GM12878 (cell line): Measurements from ENCODE around the gene SLCO6A1. TPM values are rescaled to one million over a fixed set of nuclear protein-coding genes. Genes with fewer than 3 reads are reported as not detected.

Source experiments
- ATAC-seq: fragments of 200-7000 bp; cut with Tn5 transposase; 3 replicates; pipeline ENCODE4 v1.9.1; 2020; ENCODE audit warnings: mild to moderate bottlenecking, moderate library complexity
- BruUV-seq: library from RNA; stranded (reverse); fragments of 400-500 nt; replicated peaks from 2 replicates; lab custom pipeline; 2021; lab: Mats Ljungman, UMichigan
- CTCF ChIA-PET: fragments of 300-600 bp; sonication (Branson Sonifier 250); formaldehyde crosslinking; extraction: SDS; loops from one replicate; lab custom pipeline; 2021; ENCODE audit warnings: inconsistent platforms; lab: Yijun Ruan, JAX
- POLR2A ChIA-PET: fragments of 350-600 bp; formaldehyde crosslinking; extraction: SDS; loops from one replicate; lab custom pipeline; 2021; ENCODE audit warnings: inconsistent platforms; lab: Charles Lee
- RAD21 ChIA-PET: fragments of 300-600 bp; sonication (Branson Sonifier 250); formaldehyde crosslinking; loops from one replicate; lab custom pipeline; 2023; ENCODE audit warnings: antibody characterized with exemption; ENCODE audit not compliant: unreplicated experiment; lab: Charles Lee
- SMC1A ChIA-PET: fragments of 300-600 bp; sonication (Branson Sonifier 250); formaldehyde crosslinking; loops from one replicate; lab custom pipeline; 2023; ENCODE audit not compliant: unreplicated experiment, uncharacterized antibody; lab: Charles Lee
- DNase-seq: peaks from one replicate; pipeline ENCODE4 v3.0.0-alpha.2; 2011; ENCODE audit warnings: low read depth, low spot score
- FAIRE-seq: peaks from 3 replicates; lab custom pipeline; 2011; peaks lifted over from hg19 to GRCh38; lab: Jason Lieb, UNC
- H2AFZ ChIP-seq: 2 replicates; pipeline ENCODE4 v1.6.0; 2011; ENCODE audit warnings: low read depth, low read length, control low read depth; ENCODE audit not compliant: control insufficient read depth
- H3K27ac ChIP-seq: 2 replicates; pipeline ENCODE4 v1.5.1; 2011; ENCODE audit warnings: control low read depth; ENCODE audit not compliant: control insufficient read depth, insufficient read depth
- H3K27me3 ChIP-seq, 2 experiments: replicated peaks in 1 of 2; 2 replicates each; pipeline versions ENCODE4 v1.6.0 to v1.6.1; 2011; ENCODE audit warnings: low read length in 1 of 2; ENCODE audit not compliant: control insufficient read depth in 2 of 2, insufficient read depth in 2 of 2
- H3K36me3 ChIP-seq, 2 experiments: 2 replicates each; pipeline ENCODE4 v1.5.1; 2011; ENCODE audit warnings: low read length in 1 of 2; ENCODE audit not compliant: control insufficient read depth in 2 of 2, insufficient read depth in 2 of 2
- H3K4me1 ChIP-seq: 2 replicates; pipeline ENCODE4 v1.6.1; 2011; ENCODE audit warnings: mild to moderate bottlenecking, low read length, moderate library complexity, mixed read lengths; ENCODE audit not compliant: control insufficient read depth, insufficient read depth
- H3K4me2 ChIP-seq: 2 replicates; pipeline ENCODE4 v1.6.0; 2011; ENCODE audit warnings: control low read depth; ENCODE audit not compliant: control insufficient read depth, insufficient read depth
- H3K4me3 ChIP-seq: fragments of 200-600 bp; sonication (generic); 2 replicates; pipeline ENCODE4 v1.5.1; 2016
- H3K79me2 ChIP-seq: 2 replicates; pipeline ENCODE4 v1.6.0; 2011; ENCODE audit warnings: low read length; ENCODE audit not compliant: control insufficient read depth, insufficient read depth
- H3K9ac ChIP-seq: 2 replicates; pipeline ENCODE4 v1.8.0; 2011; ENCODE audit warnings: low read length, control low read depth, mixed read lengths; ENCODE audit not compliant: control insufficient read depth, insufficient read depth
- H3K9me3 ChIP-seq: replicated peaks from 3 replicates; pipeline ENCODE4 v1.5.1; 2011; ENCODE audit warnings: mild to moderate bottlenecking, low read length; ENCODE audit not compliant: control insufficient read depth, insufficient read depth
- H4K20me1 ChIP-seq: 2 replicates; pipeline ENCODE4 v1.6.0; 2011; ENCODE audit not compliant: control insufficient read depth, insufficient read depth
- BHLHE40 ChIP-seq, 2 experiments: fragments of 450-650 bp in 1 of 2; IDR thresholded peaks; 2 replicates each; pipeline ENCODE4 v1.6.1; 2011 to 2017; ENCODE audit warnings: low read depth in 2 of 2, borderline replicate concordance in 1 of 2, improper control_type of control experiment in 1 of 2, low read length in 1 of 2, mild to moderate bottlenecking in 1 of 2
- CBX5 ChIP-seq: sonication (generic); IDR thresholded peaks from 2 replicates; pipeline ENCODE4 v1.6.1; 2016; ENCODE audit warnings: low read depth, moderate library complexity, mild to moderate bottlenecking, inconsistent platforms
- CHD1 ChIP-seq: IDR thresholded peaks from 2 replicates; pipeline ENCODE4 v1.6.1; 2012; ENCODE audit warnings: low read depth, low read length, improper control_type of control experiment
- CREB1 ChIP-seq: IDR thresholded peaks from 2 replicates; pipeline ENCODE4 v1.6.1; 2012; ENCODE audit warnings: low read depth, mild to moderate bottlenecking, inconsistent platforms
- HCFC1 ChIP-seq: fragments of 150-350 bp; IDR thresholded peaks from 2 replicates; pipeline ENCODE4 v1.6.1; 2014; ENCODE audit warnings: low read length
- IRF4 ChIP-seq: IDR thresholded peaks from 2 replicates; pipeline ENCODE4 v1.6.1; 2011; ENCODE audit warnings: low read depth, low read length
- KLF5 ChIP-seq: fragments of 450-650 bp; IDR thresholded peaks from 2 replicates; pipeline ENCODE4 v1.6.1; 2014; ENCODE audit warnings: mild to moderate bottlenecking; ENCODE audit not compliant: partially characterized antibody
- MYB ChIP-seq: fragments of 150-350 bp; IDR thresholded peaks from 2 replicates; pipeline ENCODE4 v1.6.1; 2014; ENCODE audit warnings: mild to moderate bottlenecking, low read depth, low read length, borderline replicate concordance
- MYC ChIP-seq: IDR thresholded peaks from 2 replicates; pipeline ENCODE4 v1.6.1; 2011; ENCODE audit warnings: mild to moderate bottlenecking, low read length, moderate library complexity, inconsistent platforms; ENCODE audit not compliant: insufficient read depth, insufficient replicate concordance, insufficient read length, severe bottlenecking
- NBN ChIP-seq: fragments of 450-650 bp; IDR thresholded peaks from 2 replicates; pipeline ENCODE4 v1.6.1; 2016
- NR2F1 ChIP-seq: fragments of 450-650 bp; conservative IDR thresholded peaks from 2 replicates; pipeline ENCODE4 v1.6.1; 2017; ENCODE audit warnings: mild to moderate bottlenecking
- RB1 ChIP-seq: fragments of 450-650 bp; formaldehyde crosslinking; IDR thresholded peaks from 2 replicates; pipeline ENCODE4 v1.6.1; 2017; ENCODE audit warnings: mild to moderate bottlenecking, borderline replicate concordance
- RFX5 ChIP-seq: IDR thresholded peaks from 2 replicates; pipeline ENCODE4 v1.6.1; 2011; ENCODE audit warnings: low read depth, low read length, improper control_type of control experiment
- SIN3A ChIP-seq: IDR thresholded peaks from 2 replicates; pipeline ENCODE4 v1.6.1; 2012; ENCODE audit warnings: low read depth, low read length, improper control_type of control experiment
- SMAD1 ChIP-seq: fragments of 450-650 bp; IDR thresholded peaks from 2 replicates; pipeline ENCODE4 v1.6.1; 2018; ENCODE audit warnings: mild to moderate bottlenecking, low read depth; ENCODE audit not compliant: partially characterized antibody
- WGBS: methylation state at CpG from one replicate; pipeline ENCODE4 v1.1.6; 2016; ENCODE audit warnings: low lambda C conversion rate; ENCODE audit not compliant: insufficient replicate concordance, insufficient coverage; ENCODE audit errors: missing lambda C conversion rate; 5-methylcytosine and 5-hydroxymethylcytosine counted together
- in situ Hi-C: fragments of 300-500 bp; cut with MboI; formaldehyde crosslinking; loops from 9 replicates; pipeline ENCODE4 v1.14.3; 2018; ENCODE audit warnings: mixed read lengths
- intact Hi-C: fragments of 100-400 bp; cut with micrococcal nuclease; formaldehyde crosslinking; loops from one replicate; pipeline ENCODE4 v1.14.2; 2022; ENCODE audit not compliant: unreplicated experiment
- polyA plus RNA-seq, 11 experiments: library from polyadenylated mRNA; depleted of rRNA in 4 of 11; unstranded in 6 of 11; stranded (reverse) in 5 of 11; fragments of >200 nt; fragmentation: Nextera tagmentation in 4 of 11; fragmentation: Illumina TruSeq in 1 of 11; extraction: Ambion mirVana in 4 of 11; extraction: Trizol in 1 of 11; gene quantifications; 1 replicate in 1 of 11; 2 replicates in 10 of 11; pipeline versions ENCODE4 v1.2.1 to v1.2.3, GENCODE V29; 2011 to 2016; ENCODE audit warnings: inconsistent platforms in 2 of 11, missing spikeins in 2 of 11, low read depth in 1 of 11
- total RNA-seq, 4 experiments: library from RNA; depleted of rRNA in 3 of 4; stranded (reverse); fragments of >200 nt in 3 of 4; fragmentation: Illumina TruSeq in 1 of 4; extraction: Trizol in 1 of 4; gene quantifications; 2 replicates each; pipeline versions ENCODE4 v1.2.1 to v1.2.3, GENCODE V29; 2013 to 2021
- TF ChIP-seq, protein P1 (sequence below): fragments of 450-650 bp; IDR thresholded peaks from 2 replicates; pipeline ENCODE4 v1.6.1; 2017; ENCODE audit warnings: borderline replicate concordance
- TF ChIP-seq, protein P2 (sequence below): fragments of 450-650 bp; IDR thresholded peaks from 2 replicates; pipeline ENCODE4 v1.6.1; 2017; ENCODE audit warnings: mild to moderate bottlenecking
- TF ChIP-seq, protein P3 (sequence below): fragments of 450-650 bp; IDR thresholded peaks from 2 replicates; pipeline ENCODE4 v1.6.1; 2017; ENCODE audit warnings: low read depth, mild to moderate bottlenecking, moderate library complexity

Gene SLCO6A1
- total and polyA plus RNA-seq, 10 of the 15 experiments (the other 5 are each of a cell fraction or from before 2014, with no cell fraction given), result not detected

DNA sequence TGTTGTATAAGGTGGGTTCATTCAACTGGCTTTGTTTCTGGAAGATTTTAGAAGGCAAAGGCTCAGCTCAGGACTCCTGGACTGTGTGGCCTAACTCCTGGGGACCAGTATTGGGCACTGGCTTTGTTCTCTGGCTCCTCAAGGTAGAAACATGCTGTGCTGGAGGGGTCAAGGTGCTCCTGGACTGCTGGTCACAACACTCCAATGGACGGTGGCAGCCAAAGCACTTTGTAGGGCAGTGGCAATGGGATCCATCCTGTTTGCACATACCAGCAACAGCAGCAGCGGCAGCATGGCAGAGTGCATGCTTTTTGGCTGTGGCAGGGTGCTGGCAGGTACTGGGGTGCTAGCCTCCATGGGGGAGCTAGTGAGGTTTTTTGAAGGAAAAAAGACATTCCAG lies 65.3 kb downstream of the SLCO6A1 start (continued):
- TF ChIP-seq RB1, result no peak
- no peak for TF ChIP-seq CREB1
- TF ChIP-seq CHD1, result no peak
- TF ChIP-seq IRF4, result no peak
- no peak for TF ChIP-seq SMAD1

DNA sequence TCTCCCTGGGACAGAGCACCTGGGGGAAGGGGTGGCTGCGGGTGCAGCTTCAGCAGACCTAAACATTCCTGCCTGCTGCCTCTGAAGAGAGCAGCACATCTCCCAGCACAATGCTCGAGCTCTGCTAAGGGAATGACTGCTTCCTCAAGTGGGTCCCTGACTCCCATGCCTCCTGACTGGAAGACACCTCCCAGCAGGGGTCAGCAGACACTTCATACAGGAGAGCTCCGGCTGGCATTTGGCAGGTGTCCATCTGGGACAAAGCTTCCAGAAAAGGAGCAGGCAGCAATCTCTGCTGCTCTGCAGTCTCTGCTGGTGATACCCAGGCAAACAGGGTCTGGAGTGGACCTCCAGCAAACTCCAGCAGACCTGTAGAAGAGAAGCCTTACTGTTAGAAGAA lies 77.2 kb downstream of the SLCO6A1 start:
- in situ Hi-C loops, result no loop called here
- H3K79me2 ChIP-seq, result no peaks in the 10 kb centered on the region
- FAIRE-seq, result no peak
- no peaks in the 10 kb centered on the region for H4K20me1 ChIP-seq
- ChIA-PET CTCF (interaction anchor here (0.6 kb wide), 1 partner anchor 85 kb away, joined by 3 read pairs; no protein-coding TSS in a partner anchor), POLR2A (no interaction called here), SMC1A (no interaction called here), RAD21 (no interaction called here)
- ATAC-seq, result no peak
- no peak overlapping the region for H3K4me2 ChIP-seq
- no TSS peak for BruUV-seq
- intact Hi-C loops, result no loop called here
- no peak for DNase-seq
- H2AFZ ChIP-seq, result no peak overlapping the region
- no peaks in the 10 kb centered on the region for H3K9me3 ChIP-seq
- no peaks in the 10 kb centered on the region for H3K27me3 ChIP-seq
- H3K36me3 ChIP-seq, result no peaks in the 10 kb centered on the region
- no peak overlapping the region for H3K4me3 ChIP-seq
- 57% methylated on average over 3 of the region's 3 CpGs for WGBS
- no peak overlapping the region for H3K27ac ChIP-seq
- H3K9ac ChIP-seq, result no peak overlapping the region
- no peaks in the 10 kb centered on the region for H3K4me1 ChIP-seq
- TF ChIP-seq MYB (no peak), RFX5 (no peak), NR2F1 (no peak), HCFC1 (no peak), SIN3A (no peak), NBN (no peak), KLF5 (no peak), CBX5 (no peak), MYC (no peak), BHLHE40 (IDR thresholded peaks at IDR 0.05; ENCODE audit: borderline replicate concordance in 1 of 2, low read depth in 2 of 2, low read length in 1 of 2) (no peak)
- TF ChIP-seq, protein P1, sequence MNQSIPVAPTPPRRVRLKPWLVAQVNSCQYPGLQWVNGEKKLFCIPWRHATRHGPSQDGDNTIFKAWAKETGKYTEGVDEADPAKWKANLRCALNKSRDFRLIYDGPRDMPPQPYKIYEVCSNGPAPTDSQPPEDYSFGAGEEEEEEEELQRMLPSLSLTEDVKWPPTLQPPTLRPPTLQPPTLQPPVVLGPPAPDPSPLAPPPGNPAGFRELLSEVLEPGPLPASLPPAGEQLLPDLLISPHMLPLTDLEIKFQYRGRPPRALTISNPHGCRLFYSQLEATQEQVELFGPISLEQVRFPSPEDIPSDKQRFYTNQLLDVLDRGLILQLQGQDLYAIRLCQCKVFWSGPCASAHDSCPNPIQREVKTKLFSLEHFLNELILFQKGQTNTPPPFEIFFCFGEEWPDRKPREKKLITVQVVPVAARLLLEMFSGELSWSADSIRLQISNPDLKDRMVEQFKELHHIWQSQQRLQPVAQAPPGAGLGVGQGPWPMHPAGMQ, result no peak
- TF ChIP-seq, protein P2, sequence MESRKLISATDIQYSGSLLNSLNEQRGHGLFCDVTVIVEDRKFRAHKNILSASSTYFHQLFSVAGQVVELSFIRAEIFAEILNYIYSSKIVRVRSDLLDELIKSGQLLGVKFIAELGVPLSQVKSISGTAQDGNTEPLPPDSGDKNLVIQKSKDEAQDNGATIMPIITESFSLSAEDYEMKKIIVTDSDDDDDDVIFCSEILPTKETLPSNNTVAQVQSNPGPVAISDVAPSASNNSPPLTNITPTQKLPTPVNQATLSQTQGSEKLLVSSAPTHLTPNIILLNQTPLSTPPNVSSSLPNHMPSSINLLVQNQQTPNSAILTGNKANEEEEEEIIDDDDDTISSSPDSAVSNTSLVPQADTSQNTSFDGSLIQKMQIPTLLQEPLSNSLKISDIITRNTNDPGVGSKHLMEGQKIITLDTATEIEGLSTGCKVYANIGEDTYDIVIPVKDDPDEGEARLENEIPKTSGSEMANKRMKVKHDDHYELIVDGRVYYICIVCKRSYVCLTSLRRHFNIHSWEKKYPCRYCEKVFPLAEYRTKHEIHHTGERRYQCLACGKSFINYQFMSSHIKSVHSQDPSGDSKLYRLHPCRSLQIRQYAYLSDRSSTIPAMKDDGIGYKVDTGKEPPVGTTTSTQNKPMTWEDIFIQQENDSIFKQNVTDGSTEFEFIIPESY, result no peak
- TF ChIP-seq, protein P3, sequence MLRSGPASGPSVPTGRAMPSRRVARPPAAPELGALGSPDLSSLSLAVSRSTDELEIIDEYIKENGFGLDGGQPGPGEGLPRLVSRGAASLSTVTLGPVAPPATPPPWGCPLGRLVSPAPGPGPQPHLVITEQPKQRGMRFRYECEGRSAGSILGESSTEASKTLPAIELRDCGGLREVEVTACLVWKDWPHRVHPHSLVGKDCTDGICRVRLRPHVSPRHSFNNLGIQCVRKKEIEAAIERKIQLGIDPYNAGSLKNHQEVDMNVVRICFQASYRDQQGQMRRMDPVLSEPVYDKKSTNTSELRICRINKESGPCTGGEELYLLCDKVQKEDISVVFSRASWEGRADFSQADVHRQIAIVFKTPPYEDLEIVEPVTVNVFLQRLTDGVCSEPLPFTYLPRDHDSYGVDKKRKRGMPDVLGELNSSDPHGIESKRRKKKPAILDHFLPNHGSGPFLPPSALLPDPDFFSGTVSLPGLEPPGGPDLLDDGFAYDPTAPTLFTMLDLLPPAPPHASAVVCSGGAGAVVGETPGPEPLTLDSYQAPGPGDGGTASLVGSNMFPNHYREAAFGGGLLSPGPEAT, result no peak
